GM21367 (cell line): ENCODE results near the gene SCUBE3.

Experiments used
- ATAC-seq: cut with Tn5 transposase; IDR thresholded peaks from one replicate; pipeline ENCODE4 v1.9.1; 2021; ENCODE audit not compliant: unreplicated experiment

SCUBE3 gene

GRCh38 chr6:35265523-35265922 is 51.8 kb downstream of the SCUBE3 start:
- no peak for ATAC-seq

GRCh38 chr6:35267446-35267845 is 53.7 kb downstream of the SCUBE3 start:
- ATAC-seq = no peak

GRCh38 chr6:35267897-35268296 is 54.1 kb downstream of the SCUBE3 start:
- no peak for ATAC-seq

- no peak for ATAC-seq
Observed at GRCh38 chr6:35272005-35272404, 58.2 kb downstream of the SCUBE3 start.

GRCh38 chr6:35273822-35274559 is 60.2 kb downstream of the SCUBE3 start:
- ATAC-seq = no peak

- no peak for ATAC-seq
Observed at GRCh38 chr6:35275744-35276260, 62.0 kb downstream of the SCUBE3 start.

GRCh38 chr6:35278708-35279107 is 65.0 kb downstream of the SCUBE3 start:
- ATAC-seq = no peak

- no peak for ATAC-seq
Observed at GRCh38 chr6:35280903-35281302, 67.1 kb downstream of the SCUBE3 start.

- ATAC-seq = no peak
Observed at GRCh38 chr6:35282472-35282871, 68.7 kb downstream of the SCUBE3 start.

- no peak for ATAC-seq
Observed at GRCh38 chr6:35283361-35283760, 69.6 kb downstream of the SCUBE3 start.

GRCh38 chr6:35287671-35288396 is 74.1 kb downstream of the SCUBE3 start:
- no peak for ATAC-seq

GRCh38 chr6:35288834-35289233 is 75.1 kb downstream of the SCUBE3 start:
- no peak for ATAC-seq

GRCh38 chr6:35291491-35291890 is 77.7 kb downstream of the SCUBE3 start:
- no peak for ATAC-seq

GRCh38 chr6:35292494-35292893 is 78.7 kb downstream of the SCUBE3 start:
- ATAC-seq = no peak

- ATAC-seq = no peak
Observed at GRCh38 chr6:35293681-35294080, 79.9 kb downstream of the SCUBE3 start.

GRCh38 chr6:35294308-35294945 is 80.7 kb downstream of the SCUBE3 start:
- no peak for ATAC-seq

GRCh38 chr6:35295036-35295435 is 81.3 kb downstream of the SCUBE3 start:
- no peak for ATAC-seq

- no peak for ATAC-seq
Observed at GRCh38 chr6:35295521-35296315, 82.0 kb downstream of the SCUBE3 start.

GRCh38 chr6:35296931-35297600 is 83.3 kb downstream of the SCUBE3 start:
- no peak for ATAC-seq
